C4-2B (cell line): ENCODE measurements around the gene ZNF76.

Source experiments
- H3K27ac ChIP-seq: fragments of 450-650 bp; 2 replicates; pipeline ENCODE4 v1.5.1; 2017
- ZFX ChIP-seq: fragments of 450-650 bp; IDR thresholded peaks from 2 replicates; pipeline ENCODE4 v1.6.1; 2017
- TF ChIP-seq, protein P1 (sequence below): fragments of 450-650 bp; conservative IDR thresholded peaks from 2 replicates; pipeline ENCODE4 v1.5.1; 2017; ENCODE audit warnings: mild to moderate bottlenecking

ZNF76 gene

DNA sequence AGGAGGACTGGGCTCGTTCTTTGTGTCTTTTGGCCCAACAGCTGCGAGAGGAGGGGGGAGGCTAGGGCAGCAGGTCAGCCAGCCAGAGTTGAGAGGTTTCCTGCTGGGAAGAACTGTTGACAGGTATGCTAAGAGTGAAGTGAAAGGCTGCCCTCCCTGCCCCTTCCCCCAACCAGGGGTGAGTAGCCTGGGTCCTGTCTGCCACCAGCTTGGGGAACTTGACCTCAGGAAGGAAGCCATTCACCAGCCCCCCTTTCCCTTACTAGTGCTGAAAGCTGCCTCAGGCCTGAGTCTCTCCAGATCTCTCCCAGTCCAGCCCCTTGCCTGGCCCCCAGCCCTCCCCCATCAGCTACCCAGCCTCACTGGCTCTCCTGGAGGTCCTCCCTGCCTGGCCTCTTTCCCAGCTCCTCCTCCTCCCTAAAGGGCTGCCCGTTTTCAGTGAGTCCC is 20.7 kb upstream of the ZNF76 start:
- no peak overlapping the region for H3K27ac ChIP-seq
- TF ChIP-seq, protein P1, sequence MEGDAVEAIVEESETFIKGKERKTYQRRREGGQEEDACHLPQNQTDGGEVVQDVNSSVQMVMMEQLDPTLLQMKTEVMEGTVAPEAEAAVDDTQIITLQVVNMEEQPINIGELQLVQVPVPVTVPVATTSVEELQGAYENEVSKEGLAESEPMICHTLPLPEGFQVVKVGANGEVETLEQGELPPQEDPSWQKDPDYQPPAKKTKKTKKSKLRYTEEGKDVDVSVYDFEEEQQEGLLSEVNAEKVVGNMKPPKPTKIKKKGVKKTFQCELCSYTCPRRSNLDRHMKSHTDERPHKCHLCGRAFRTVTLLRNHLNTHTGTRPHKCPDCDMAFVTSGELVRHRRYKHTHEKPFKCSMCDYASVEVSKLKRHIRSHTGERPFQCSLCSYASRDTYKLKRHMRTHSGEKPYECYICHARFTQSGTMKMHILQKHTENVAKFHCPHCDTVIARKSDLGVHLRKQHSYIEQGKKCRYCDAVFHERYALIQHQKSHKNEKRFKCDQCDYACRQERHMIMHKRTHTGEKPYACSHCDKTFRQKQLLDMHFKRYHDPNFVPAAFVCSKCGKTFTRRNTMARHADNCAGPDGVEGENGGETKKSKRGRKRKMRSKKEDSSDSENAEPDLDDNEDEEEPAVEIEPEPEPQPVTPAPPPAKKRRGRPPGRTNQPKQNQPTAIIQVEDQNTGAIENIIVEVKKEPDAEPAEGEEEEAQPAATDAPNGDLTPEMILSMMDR, result no peak
- no peak for TF ChIP-seq ZFX

DNA sequence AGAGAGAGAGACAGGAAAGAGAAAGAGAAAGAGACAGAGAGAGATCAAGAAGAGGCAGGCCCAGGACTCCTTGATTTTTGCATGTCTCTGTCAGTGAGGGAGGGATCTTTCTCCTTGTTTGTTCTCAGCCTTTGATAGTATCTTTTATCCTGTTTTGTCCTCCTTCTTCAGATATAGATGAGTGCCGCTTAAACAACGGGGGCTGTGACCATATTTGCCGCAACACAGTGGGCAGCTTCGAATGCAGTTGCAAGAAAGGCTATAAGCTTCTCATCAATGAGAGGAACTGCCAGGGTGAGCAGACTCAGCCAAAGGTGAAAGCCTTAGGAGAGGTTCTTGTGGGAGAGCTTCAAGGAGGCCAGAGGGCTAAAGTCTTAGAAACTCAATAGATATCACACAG is 20.0 kb upstream of the ZNF76 start:
- TF ChIP-seq, protein P1, result no peak
- TF ChIP-seq ZFX, result no peak
- H3K27ac ChIP-seq, result no peak overlapping the region

DNA sequence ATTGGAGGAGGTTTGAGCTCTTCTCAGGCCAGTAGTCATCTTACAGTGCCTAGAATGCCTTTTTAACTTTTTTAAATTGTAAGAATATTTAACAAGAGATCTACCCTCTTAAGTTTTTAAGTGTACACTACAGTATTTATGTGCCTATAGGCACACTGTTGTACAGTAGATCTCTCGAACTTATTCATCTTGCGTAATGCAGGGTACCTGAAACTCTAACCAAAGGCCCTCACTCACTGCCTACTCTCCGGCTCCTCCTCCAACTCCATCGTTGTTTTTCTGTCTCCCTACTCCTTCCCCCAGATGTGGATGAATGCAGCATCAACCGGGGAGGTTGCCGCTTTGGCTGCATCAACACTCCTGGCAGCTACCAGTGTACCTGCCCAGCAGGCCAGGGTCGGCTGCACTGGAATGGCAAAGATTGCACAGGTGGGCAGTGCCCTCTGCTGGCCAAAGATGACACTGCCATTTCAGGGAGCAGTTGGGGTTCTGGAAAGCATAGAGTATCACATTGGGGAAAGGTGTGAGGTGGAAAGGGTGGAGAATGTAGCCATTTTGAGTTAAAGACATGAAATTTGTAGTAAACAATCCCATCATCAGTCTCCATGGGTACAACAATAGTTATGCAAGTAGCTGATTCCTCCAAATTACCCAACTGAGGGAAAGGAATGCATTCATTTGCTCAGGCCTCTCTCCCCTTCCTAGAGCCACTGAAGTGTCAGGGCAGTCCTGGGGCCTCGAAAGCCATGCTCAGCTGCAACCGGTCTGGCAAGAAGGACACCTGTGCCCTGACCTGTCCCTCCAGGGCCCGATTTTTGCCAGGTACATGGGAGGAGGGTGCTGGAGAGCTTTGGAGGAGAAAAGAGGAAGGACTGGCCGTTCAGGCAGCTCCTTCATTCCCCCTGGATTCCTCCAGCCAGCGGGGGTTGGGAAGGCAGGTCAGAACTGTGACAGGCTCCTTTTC is 18.4 kb upstream of the ZNF76 start:
- TF ChIP-seq ZFX, result no peak
- TF ChIP-seq, protein P1, result peak; percentile 98

DNA sequence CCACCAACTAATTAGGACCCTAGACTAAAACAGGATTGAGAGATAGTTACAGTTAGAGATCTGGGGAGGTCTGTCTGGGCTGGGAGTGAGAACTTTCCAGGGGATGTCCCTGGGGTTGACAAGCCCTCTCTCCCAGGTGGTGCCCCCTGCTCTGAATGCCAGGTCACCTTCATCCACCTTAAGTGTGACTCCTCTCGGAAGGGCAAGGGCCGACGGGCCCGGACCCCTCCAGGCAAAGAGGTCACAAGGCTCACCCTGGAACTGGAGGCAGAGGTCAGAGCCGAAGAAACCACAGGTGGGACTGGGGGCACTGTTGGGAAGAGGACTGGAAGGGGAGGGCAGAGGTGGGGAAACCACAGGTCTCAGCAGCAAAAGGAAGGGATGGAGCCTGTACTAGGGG is 17.0 kb upstream of the ZNF76 start:
- TF ChIP-seq, protein P1, result no peak
- TF ChIP-seq ZFX, result no peak

More for the DNA sequence above, 18.4 kb upstream of the ZNF76 start:
- H3K27ac ChIP-seq, result peak overlapping the region; percentile 19

DNA sequence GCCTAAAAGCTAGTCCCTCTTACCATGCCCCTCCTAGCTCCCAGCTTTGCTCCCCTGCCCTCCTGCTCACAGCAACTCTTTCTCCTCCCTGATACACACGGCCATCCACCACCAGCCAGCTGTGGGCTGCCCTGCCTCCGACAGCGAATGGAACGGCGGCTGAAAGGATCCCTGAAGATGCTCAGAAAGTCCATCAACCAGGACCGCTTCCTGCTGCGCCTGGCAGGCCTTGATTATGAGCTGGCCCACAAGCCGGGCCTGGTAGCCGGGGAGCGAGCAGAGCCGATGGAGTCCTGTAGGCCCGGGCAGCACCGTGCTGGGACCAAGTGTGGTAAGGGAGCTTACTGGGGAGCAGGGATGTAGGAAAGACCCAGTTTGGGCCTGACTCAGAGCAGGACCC is 16.6 kb upstream of the ZNF76 start:
- no peak for TF ChIP-seq ZFX
- TF ChIP-seq, protein P1, result no peak
- H3K27ac ChIP-seq, result no peak overlapping the region

More for the DNA sequence above, 17.0 kb upstream of the ZNF76 start:
- H3K27ac ChIP-seq, result no peak overlapping the region

DNA sequence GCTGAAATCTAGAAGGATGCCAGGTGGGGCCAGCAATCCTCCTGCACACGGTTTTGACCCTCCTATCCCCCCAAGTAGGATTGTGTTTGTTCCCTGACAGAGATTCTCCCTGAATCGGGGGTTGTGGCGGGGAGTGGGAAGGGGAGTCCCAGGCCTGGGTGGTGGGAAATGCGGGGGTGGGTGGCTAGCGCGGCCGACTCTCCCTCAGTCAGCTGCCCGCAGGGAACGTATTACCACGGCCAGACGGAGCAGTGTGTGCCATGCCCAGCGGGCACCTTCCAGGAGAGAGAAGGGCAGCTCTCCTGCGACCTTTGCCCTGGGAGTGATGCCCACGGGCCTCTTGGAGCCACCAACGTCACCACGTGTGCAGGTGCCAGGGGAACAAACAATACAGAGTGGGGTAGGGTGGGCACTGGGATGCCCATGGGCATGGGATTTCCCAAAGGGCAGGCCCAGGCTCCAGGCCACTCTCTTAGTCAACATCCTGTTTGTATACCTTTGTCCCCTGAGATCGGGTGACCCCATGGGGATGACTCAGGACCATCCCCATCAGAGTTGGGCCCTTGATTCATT is 16.1 kb upstream of the ZNF76 start:
- TF ChIP-seq ZFX, result no peak
- TF ChIP-seq, protein P1, result no peak
- no peak overlapping the region for H3K27ac ChIP-seq

DNA sequence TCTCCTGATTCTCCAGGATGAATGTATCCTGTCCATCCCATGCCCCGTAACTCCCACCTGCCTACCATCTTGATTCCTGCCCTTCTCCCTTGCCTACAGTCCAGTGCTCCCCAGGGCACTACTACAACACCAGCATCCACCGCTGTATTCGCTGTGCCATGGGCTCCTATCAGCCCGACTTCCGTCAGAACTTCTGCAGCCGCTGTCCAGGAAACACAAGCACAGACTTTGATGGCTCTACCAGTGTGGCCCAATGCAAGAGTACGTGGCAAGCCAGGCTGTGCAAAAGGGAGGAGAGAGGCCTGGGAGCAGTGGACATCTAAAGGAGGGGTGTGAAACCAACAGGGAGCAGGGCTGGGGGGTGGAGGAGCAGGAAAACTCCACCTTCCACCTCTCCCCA is 15.0 kb upstream of the ZNF76 start:
- H3K27ac ChIP-seq, result no peak overlapping the region
- TF ChIP-seq ZFX, result no peak
- TF ChIP-seq, protein P1, result no peak
